IMR-90 (cell line): Measurements from ENCODE around the gene DLD. TPM values are rescaled to one million over a fixed set of nuclear protein-coding genes. Genes with fewer than 3 reads are reported as not detected.

ENCODE experiments used
- ATAC-seq: fragments of 200-7000 bp; cut with Tn5 transposase; 2 replicates; pipeline ENCODE4 v1.9.1; 2020; ENCODE audit warnings: low read depth, mild to moderate bottlenecking, moderate library complexity
- BruUV-seq: library from RNA; stranded (reverse); fragments of 400-500 nt; replicated peaks from 2 replicates; lab custom pipeline; 2021; lab: Mats Ljungman, UMichigan
- CTCF ChIA-PET: fragments of 300-600 bp; formaldehyde crosslinking; extraction: SDS; loops from one replicate; lab custom pipeline; 2021; ENCODE audit warnings: antibody characterized with exemption; lab: Yijun Ruan, JAX
- POLR2A ChIA-PET: fragments of 300-600 bp; sonication (Branson Sonifier 250); formaldehyde crosslinking; loops from one replicate; lab custom pipeline; 2022; ENCODE audit warnings: antibody characterized with exemption; ENCODE audit not compliant: unreplicated experiment; lab: Charles Lee
- DNase-seq: peaks from one replicate; pipeline ENCODE4 v3.0.0; 2013
- H2AFZ ChIP-seq: replicated peaks from 2 replicates; pipeline ENCODE3; 2013; ENCODE audit warnings: low read length, mild to moderate bottlenecking; ENCODE audit not compliant: poor library complexity
- H2AK5ac ChIP-seq: 2 replicates; pipeline ENCODE4 v1.6.1; 2013; ENCODE audit warnings: low read depth, low read length, inconsistent platforms
- H2AK9ac ChIP-seq: replicated peaks from 2 replicates; pipeline ENCODE3; 2013; ENCODE audit warnings: mild to moderate bottlenecking, low read depth, low read length, moderate library complexity; ENCODE audit not compliant: poor library complexity
- H2BK120ac ChIP-seq: 2 replicates; pipeline ENCODE4 v1.6.1; 2013; ENCODE audit warnings: low read depth, low read length, inconsistent platforms
- H2BK15ac ChIP-seq: 3 replicates; pipeline ENCODE4 v1.6.1; 2013; ENCODE audit warnings: low read depth, low read length, inconsistent platforms
- H2BK20ac ChIP-seq: 2 replicates; pipeline ENCODE4 v1.6.1; 2013; ENCODE audit warnings: low read depth, mild to moderate bottlenecking, inconsistent platforms, low read length, moderate library complexity
- H2BK5ac ChIP-seq: 2 replicates; pipeline ENCODE4 v1.6.1; 2013; ENCODE audit warnings: mild to moderate bottlenecking, low read depth, low read length, inconsistent platforms; ENCODE audit not compliant: poor library complexity, severe bottlenecking
- H3K14ac ChIP-seq: replicated peaks from 2 replicates; pipeline ENCODE4 v1.6.1; 2013; ENCODE audit warnings: low read depth, low read length, inconsistent platforms
- H3K18ac ChIP-seq: 2 replicates; pipeline ENCODE4 v1.6.1; 2013; ENCODE audit warnings: low read depth, low read length, control low read depth
- H3K23ac ChIP-seq: 2 replicates; pipeline ENCODE4 v1.6.1; 2013; ENCODE audit warnings: low read depth, low read length, inconsistent platforms
- H3K27ac ChIP-seq: 2 replicates; pipeline ENCODE4 v1.5.1; 2013; ENCODE audit warnings: mild to moderate bottlenecking, control low read depth, low read length; ENCODE audit not compliant: insufficient read depth
- H3K27me3 ChIP-seq: 2 replicates; pipeline ENCODE4 v1.6.1; 2013; ENCODE audit warnings: low read length; ENCODE audit not compliant: control insufficient read depth, insufficient read depth
- H3K36me3 ChIP-seq: 2 replicates; pipeline ENCODE4 v1.6.1; 2013; ENCODE audit warnings: low read length, mixed read lengths; ENCODE audit not compliant: control insufficient read depth, insufficient read depth
- H3K4ac ChIP-seq: 2 replicates; pipeline ENCODE4 v1.6.1; 2013; ENCODE audit warnings: low read depth, low read length, inconsistent platforms
- H3K4me1 ChIP-seq: 2 replicates; pipeline ENCODE4 v1.6.1; 2013; ENCODE audit warnings: low read length, mixed read lengths; ENCODE audit not compliant: control insufficient read depth, insufficient read depth
- H3K4me2 ChIP-seq: 2 replicates; pipeline ENCODE4 v1.6.1; 2013; ENCODE audit warnings: low read depth, mild to moderate bottlenecking, control low read depth, low read length, moderate library complexity
- H3K4me3 ChIP-seq: 2 replicates; pipeline ENCODE4 v1.5.1; 2013; ENCODE audit warnings: low read depth, mild to moderate bottlenecking, control low read depth, low read length, moderate library complexity; ENCODE audit not compliant: insufficient read depth
- H3K56ac ChIP-seq: 2 replicates; pipeline ENCODE4 v1.6.1; 2013; ENCODE audit warnings: low read length, inconsistent platforms; ENCODE audit not compliant: insufficient read depth; ENCODE audit errors: extremely low read depth
- H3K79me1 ChIP-seq, 2 experiments: 2 replicates each; pipeline ENCODE4 v1.6.1; 2013; ENCODE audit warnings: low read length in 2 of 2, inconsistent platforms in 1 of 2, low read depth in 1 of 2
- H3K9ac ChIP-seq: 2 replicates; pipeline ENCODE4 v1.6.1; 2013; ENCODE audit warnings: low read depth, low read length, control low read depth
- H3K9me1 ChIP-seq: 2 replicates; pipeline ENCODE4 v1.6.1; 2013; ENCODE audit warnings: low read length, inconsistent platforms; ENCODE audit not compliant: insufficient read depth
- H3K9me3 ChIP-seq: 2 replicates; pipeline ENCODE4 v1.6.1; 2013; ENCODE audit warnings: low read length; ENCODE audit not compliant: control insufficient read depth, insufficient read depth
- H4K20me1 ChIP-seq: 2 replicates; pipeline ENCODE4 v1.6.1; 2013; ENCODE audit warnings: low read length, inconsistent platforms; ENCODE audit not compliant: insufficient read depth
- H4K5ac ChIP-seq: 2 replicates; pipeline ENCODE4 v1.6.1; 2013; ENCODE audit warnings: mild to moderate bottlenecking, low read depth, low read length, control low read depth
- H4K8ac ChIP-seq, 2 experiments: 2 replicates each; pipeline ENCODE4 v1.6.1; 2013; ENCODE audit warnings: low read depth in 2 of 2, low read length in 2 of 2, control low read depth in 1 of 2, inconsistent platforms in 1 of 2
- H4K91ac ChIP-seq: 2 replicates; pipeline ENCODE4 v1.6.1; 2013; ENCODE audit warnings: low read depth, low read length, inconsistent platforms; ENCODE audit not compliant: insufficient read depth
- BHLHE40 ChIP-seq: fragments of 150-350 bp; IDR thresholded peaks from 2 replicates; pipeline ENCODE4 v1.6.1; 2016; ENCODE audit warnings: mild to moderate bottlenecking, low read depth, low read length
- CEBPB ChIP-seq: IDR thresholded peaks from 2 replicates; pipeline ENCODE4 v1.6.1; 2012; ENCODE audit warnings: low read depth, low read length, improper control_type of control experiment
- FOS ChIP-seq: fragments of 150-350 bp; IDR thresholded peaks from 2 replicates; pipeline ENCODE4 v1.6.1; 2016; ENCODE audit warnings: low read depth, low read length
- MAFK ChIP-seq: IDR thresholded peaks from 2 replicates; pipeline ENCODE4 v1.6.1; 2012; ENCODE audit warnings: low read depth, low read length, improper control_type of control experiment
- MAZ ChIP-seq: IDR thresholded peaks from 2 replicates; pipeline ENCODE4 v1.6.1; 2012; ENCODE audit warnings: low read depth, mild to moderate bottlenecking, low read length, improper control_type of control experiment, moderate library complexity, borderline replicate concordance
- MXI1 ChIP-seq: IDR thresholded peaks from 2 replicates; pipeline ENCODE4 v1.6.1; 2012; ENCODE audit warnings: low read depth, mild to moderate bottlenecking, low read length, moderate library complexity, borderline replicate concordance
- NFE2L2 ChIP-seq: fragments of 150-350 bp; IDR thresholded peaks from 2 replicates; pipeline ENCODE4 v1.6.1; 2016; ENCODE audit warnings: low read depth, mild to moderate bottlenecking, low read length
- POLR2A ChIP-seq: IDR thresholded peaks from 2 replicates; pipeline ENCODE4 v1.6.1; 2012; ENCODE audit warnings: mild to moderate bottlenecking, low read depth, low read length
- RAD21 ChIP-seq: IDR thresholded peaks from 2 replicates; pipeline ENCODE4 v1.6.1; 2012; ENCODE audit warnings: low read length, improper control_type of control experiment
- RCOR1 ChIP-seq: IDR thresholded peaks from 2 replicates; pipeline ENCODE4 v1.6.1; 2012; ENCODE audit warnings: mild to moderate bottlenecking, low read length, improper control_type of control experiment; ENCODE audit not compliant: insufficient replicate concordance
- RFX5 ChIP-seq: IDR thresholded peaks from 2 replicates; pipeline ENCODE4 v1.8.0; 2012; ENCODE audit warnings: low read depth, mild to moderate bottlenecking, low read length, moderate library complexity
- WGBS, 2 experiments: methylation state at CpG; one replicate each; pipeline versions ENCODE4 v1.1.5 to v1.1.7; 2013; ENCODE audit warnings: missing lambda C conversion rate in 2 of 2; ENCODE audit not compliant: insufficient read length in 1 of 2; ENCODE audit errors: extremely low coverage in 2 of 2; 5-methylcytosine and 5-hydroxymethylcytosine counted together
- dilution Hi-C: fragments of 300-500 bp; cut with HindIII; formaldehyde crosslinking; loops from one replicate; pipeline ENCODE4 v1.14.3; 2018; ENCODE audit warnings: low sequenced_read_pairs; ENCODE audit not compliant: unreplicated experiment
- in situ Hi-C: fragments of 300-500 bp; cut with MboI; formaldehyde crosslinking; loops from 3 replicates; pipeline ENCODE4 v1.14.3; 2019; ENCODE audit warnings: low sequenced_read_pairs, inconsistent platforms, mixed read lengths
- intact Hi-C: fragments of 100-400 bp; cut with micrococcal nuclease; formaldehyde crosslinking; loops from 2 replicates; pipeline ENCODE4 v1.10.0; 2022
- polyA plus RNA-seq, 3 experiments: library from polyadenylated mRNA; depleted of rRNA; stranded (reverse); fragments of >200 nt; gene quantifications; 2 replicates each; pipeline ENCODE4 v1.2.3, GENCODE V29; 2012; ENCODE audit warnings: low replicate concordance in 1 of 3
- total RNA-seq: library from RNA; depleted of rRNA; stranded (reverse); fragments of >200 nt; gene quantifications from 2 replicates; pipeline ENCODE4 v1.2.3, GENCODE V29; 2012
- TF ChIP-seq, protein P1 (sequence below): fragments of 150-350 bp; IDR thresholded peaks from 2 replicates; pipeline ENCODE4 v1.6.1; 2016; ENCODE audit warnings: low read depth, mild to moderate bottlenecking, low read length, moderate library complexity, borderline replicate concordance
- TF ChIP-seq, protein P2 (sequence below): conservative IDR thresholded peaks from 2 replicates; pipeline ENCODE4 v1.5.1; 2012; ENCODE audit warnings: mild to moderate bottlenecking, low read depth, low read length, improper control_type of control experiment

The DLD gene
- total and polyA plus RNA-seq, 2 of the 4 experiments (the other 2 are of a cell fraction): 121 to 361 TPM

DNA sequence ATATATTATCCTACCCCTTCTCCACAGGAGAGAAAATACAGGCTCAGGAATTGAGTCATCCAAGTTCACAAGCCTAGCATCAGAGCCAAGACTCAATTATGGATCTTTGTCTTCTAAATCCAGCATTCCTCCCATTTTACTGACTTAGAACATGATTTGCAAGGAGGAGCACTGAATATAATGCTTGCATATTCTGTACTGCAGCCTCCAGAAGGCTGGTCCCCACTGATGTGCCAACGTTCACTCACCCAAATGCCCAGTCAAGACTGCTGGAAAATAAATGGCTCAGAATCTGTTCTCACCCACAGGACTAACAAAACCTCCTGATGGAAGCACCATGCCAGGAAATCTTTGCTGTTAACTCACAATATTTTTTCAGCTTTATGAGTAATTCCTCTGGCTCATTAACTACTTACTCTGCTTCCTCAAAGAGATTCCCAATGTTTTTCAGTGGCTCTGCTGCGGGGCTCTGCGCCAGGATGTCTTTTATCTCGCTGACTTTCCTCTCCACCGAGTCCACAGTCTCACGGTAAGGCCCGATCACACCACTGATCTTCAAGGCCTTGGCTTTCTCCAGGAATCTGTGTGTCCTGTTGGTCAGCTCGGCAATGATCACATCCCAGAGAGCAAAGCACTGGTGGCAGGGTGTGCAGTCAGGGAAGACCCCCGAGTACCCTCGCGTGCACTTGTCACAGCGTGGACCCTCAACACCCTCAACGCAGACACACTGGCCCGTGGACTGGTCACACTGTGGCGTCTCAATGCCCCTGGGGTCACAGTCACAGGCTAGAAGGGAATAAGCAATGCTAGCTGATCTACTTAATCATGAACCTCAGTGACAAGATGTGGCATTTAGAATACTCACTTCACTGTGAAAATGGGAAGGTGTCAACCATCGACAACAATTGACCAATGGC, 48.8 kb downstream of the DLD start:
- peaks cover 24% of the 10 kb centered on the region for H3K4me1 ChIP-seq
- H3K56ac ChIP-seq: no peak overlapping the region
- H2AK5ac ChIP-seq: peak overlapping the region; percentile 84
- peak overlapping the region; percentile 75 for H2BK5ac ChIP-seq
- intact Hi-C loops (no loop called here), in situ Hi-C loops (no loop called here), dilution Hi-C loops (no loop called here)
- no peaks in the 10 kb centered on the region for H3K27me3 ChIP-seq
- ATAC-seq (peak; percentile 50), DNase-seq (peak; percentile 88)
- peak overlapping the region; percentile 34; the same call in 1 of the 2 replicates for H3K18ac ChIP-seq
- peak overlapping the region; percentile 15 for H3K27ac ChIP-seq
- peaks cover 4 to 47% of the 10 kb centered on the region in 2 experiments; a peak in 3 of 4 replicates for H3K79me1 ChIP-seq
- no peaks in the 10 kb centered on the region for H3K9me3 ChIP-seq
- H2BK120ac ChIP-seq: peak overlapping the region; percentile 49
- peak overlapping the region; percentile 71 for H3K4ac ChIP-seq
- H3K9ac ChIP-seq: no peak overlapping the region
- peak overlapping the region; percentile 30; the same call in 1 of the 2 replicates for H3K4me2 ChIP-seq
- POLR2A ChIA-PET: no interaction called here
- H3K36me3 ChIP-seq: peaks cover 49% of the 10 kb centered on the region
- H2BK20ac ChIP-seq: peak overlapping the region; percentile 43; the same call in 1 of the 2 replicates
- H4K5ac ChIP-seq: no peak overlapping the region
- H4K8ac ChIP-seq: peak overlapping the region in 1 of 2 experiments; percentile 60; a peak in 2 of 4 replicates
- H2BK15ac ChIP-seq: peak overlapping the region; percentile 45; the same call in 1 of the 3 replicates
- 0 out of 2 replicates have a peak overlapping the region, but pooled peaks have one; percentile 33 for H4K91ac ChIP-seq
- H3K9me1 ChIP-seq: peaks cover 32% of the 10 kb centered on the region
- no peak overlapping the region for H3K4me3 ChIP-seq
- peak overlapping the region; percentile 68 for H3K14ac ChIP-seq
- H4K20me1 ChIP-seq: peaks cover 20% of the 10 kb centered on the region
- peak overlapping the region; percentile 28; the same call in 1 of the 2 replicates for H3K23ac ChIP-seq
- CTCF ChIA-PET: no interaction called here
- no TSS peak for BruUV-seq
- WGBS, 2 experiments: 60% methylated on average over 15 of the region's 16 CpGs; no CpG with 5 or more reads in 1 of the 2 experiments
- peak overlapping the region; percentile 81 for H2AK9ac ChIP-seq
- H2AFZ ChIP-seq: peak overlapping the region; percentile 61
- no peak for TF ChIP-seq RAD21
- no peak for TF ChIP-seq NFE2L2
- no peak for TF ChIP-seq MAZ
- no peak for TF ChIP-seq CEBPB
- no peak for TF ChIP-seq BHLHE40
- TF ChIP-seq RCOR1: no peak
- no peak for TF ChIP-seq FOS
- TF ChIP-seq, protein P1, sequence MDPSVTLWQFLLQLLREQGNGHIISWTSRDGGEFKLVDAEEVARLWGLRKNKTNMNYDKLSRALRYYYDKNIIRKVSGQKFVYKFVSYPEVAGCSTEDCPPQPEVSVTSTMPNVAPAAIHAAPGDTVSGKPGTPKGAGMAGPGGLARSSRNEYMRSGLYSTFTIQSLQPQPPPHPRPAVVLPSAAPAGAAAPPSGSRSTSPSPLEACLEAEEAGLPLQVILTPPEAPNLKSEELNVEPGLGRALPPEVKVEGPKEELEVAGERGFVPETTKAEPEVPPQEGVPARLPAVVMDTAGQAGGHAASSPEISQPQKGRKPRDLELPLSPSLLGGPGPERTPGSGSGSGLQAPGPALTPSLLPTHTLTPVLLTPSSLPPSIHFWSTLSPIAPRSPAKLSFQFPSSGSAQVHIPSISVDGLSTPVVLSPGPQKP: no peak
- TF ChIP-seq MAFK: no peak
- TF ChIP-seq MXI1: no peak
- no peak for TF ChIP-seq POLR2A
- TF ChIP-seq, protein P2, sequence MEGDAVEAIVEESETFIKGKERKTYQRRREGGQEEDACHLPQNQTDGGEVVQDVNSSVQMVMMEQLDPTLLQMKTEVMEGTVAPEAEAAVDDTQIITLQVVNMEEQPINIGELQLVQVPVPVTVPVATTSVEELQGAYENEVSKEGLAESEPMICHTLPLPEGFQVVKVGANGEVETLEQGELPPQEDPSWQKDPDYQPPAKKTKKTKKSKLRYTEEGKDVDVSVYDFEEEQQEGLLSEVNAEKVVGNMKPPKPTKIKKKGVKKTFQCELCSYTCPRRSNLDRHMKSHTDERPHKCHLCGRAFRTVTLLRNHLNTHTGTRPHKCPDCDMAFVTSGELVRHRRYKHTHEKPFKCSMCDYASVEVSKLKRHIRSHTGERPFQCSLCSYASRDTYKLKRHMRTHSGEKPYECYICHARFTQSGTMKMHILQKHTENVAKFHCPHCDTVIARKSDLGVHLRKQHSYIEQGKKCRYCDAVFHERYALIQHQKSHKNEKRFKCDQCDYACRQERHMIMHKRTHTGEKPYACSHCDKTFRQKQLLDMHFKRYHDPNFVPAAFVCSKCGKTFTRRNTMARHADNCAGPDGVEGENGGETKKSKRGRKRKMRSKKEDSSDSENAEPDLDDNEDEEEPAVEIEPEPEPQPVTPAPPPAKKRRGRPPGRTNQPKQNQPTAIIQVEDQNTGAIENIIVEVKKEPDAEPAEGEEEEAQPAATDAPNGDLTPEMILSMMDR: no peak
- no peak for TF ChIP-seq RFX5
